HEK293 (cell line): ENCODE results near the gene CLP1.

Source experiments
- CTCF ChIA-PET: fragments of 350-600 bp; formaldehyde crosslinking; extraction: SDS; loops from one replicate; lab custom pipeline; 2021; ENCODE audit warnings: antibody characterized with exemption; lab: Yijun Ruan, JAX
- POLR2A ChIA-PET: fragments of 300-600 bp; formaldehyde crosslinking; extraction: SDS; loops from one replicate; lab custom pipeline; 2020; ENCODE audit warnings: antibody characterized with exemption, inconsistent platforms; lab: Yijun Ruan, JAX
- H3K27ac ChIP-seq: fragments of 200-500 bp; sonication (Bioruptor generic); 2 replicates; pipeline ENCODE4 v1.5.1; 2014; ENCODE audit warnings: low read depth, low read length, control low read depth, inconsistent platforms; ENCODE audit errors: extremely low read depth
- H3K36me3 ChIP-seq, 2 experiments: fragments of 200-500 bp in 1 of 2; sonication (Bioruptor generic) in 1 of 2; 1 replicate in 1 of 2; 2 replicates in 1 of 2; pipeline ENCODE4 v1.5.1; 2014 to 2017; ENCODE audit warnings: inconsistent platforms in 2 of 2, low read length in 2 of 2; ENCODE audit not compliant: control insufficient read depth in 2 of 2, insufficient read depth in 1 of 2
- H3K4me1 ChIP-seq: fragments of 200-500 bp; sonication (Bioruptor generic); 2 replicates; pipeline ENCODE4 v1.5.1; 2014; ENCODE audit warnings: mild to moderate bottlenecking, low read length, inconsistent platforms; ENCODE audit not compliant: control insufficient read depth, insufficient read depth
- H3K4me3 ChIP-seq: 2 replicates; pipeline ENCODE4 v1.5.1; 2011; ENCODE audit warnings: low read depth, mild to moderate bottlenecking, control low read depth, low read length, moderate library complexity
- H3K9me3 ChIP-seq: fragments of 200-500 bp; sonication (Bioruptor generic); 2 replicates; pipeline ENCODE4 v1.5.1; 2014; ENCODE audit warnings: low read depth, low read length, inconsistent platforms; ENCODE audit not compliant: control insufficient read depth, insufficient read depth
- BCL11B ChIP-seq: fragments of 450-650 bp; formaldehyde crosslinking; IDR thresholded peaks from 2 replicates; pipeline ENCODE4 v1.5.1; 2016; ENCODE audit warnings: low read depth, missing biosample characterization, missing genetic modification characterization
- IKZF3 ChIP-seq: fragments of 450-650 bp; IDR thresholded peaks from 2 replicates; pipeline ENCODE4 v1.5.0; 2018; ENCODE audit warnings: missing biosample characterization, mild to moderate bottlenecking, missing genetic modification characterization, moderate library complexity
- MEIS1 ChIP-seq: sonication (generic); formaldehyde crosslinking; IDR thresholded peaks from 2 replicates; pipeline ENCODE4 v1.8.1; 2022; ENCODE audit warnings: missing genetic modification reagents, mild to moderate bottlenecking, borderline replicate concordance
- OSR2 ChIP-seq: fragments of 450-650 bp; formaldehyde crosslinking; IDR thresholded peaks from 2 replicates; pipeline ENCODE4 v1.5.1; 2016; ENCODE audit warnings: missing biosample characterization, missing genetic modification characterization
- PRDM1 ChIP-seq: fragments of 450-650 bp; formaldehyde crosslinking; IDR thresholded peaks from 2 replicates; pipeline ENCODE4; 2016; ENCODE audit warnings: missing biosample characterization, missing genetic modification characterization
- PRDM6 ChIP-seq: fragments of 450-650 bp; formaldehyde crosslinking; IDR thresholded peaks from 2 replicates; pipeline ENCODE4 v1.5.1; 2017; ENCODE audit warnings: missing biosample characterization, missing genetic modification characterization
- ZNF214 ChIP-seq: fragments of 450-650 bp; formaldehyde crosslinking; IDR thresholded peaks from 2 replicates; pipeline ENCODE4 v1.5.1; 2017; ENCODE audit warnings: missing biosample characterization, mild to moderate bottlenecking, missing genetic modification characterization, borderline replicate concordance
- ZNF24 ChIP-seq: fragments of 450-650 bp; formaldehyde crosslinking; IDR thresholded peaks from 2 replicates; pipeline ENCODE4 v1.5.1; 2016; ENCODE audit warnings: missing biosample characterization, missing genetic modification characterization
- ZNF335 ChIP-seq: fragments of 450-650 bp; formaldehyde crosslinking; conservative IDR thresholded peaks from 2 replicates; pipeline ENCODE4 v1.5.1; 2016; ENCODE audit warnings: missing biosample characterization, missing genetic modification characterization
- ZNF341 ChIP-seq: fragments of 450-650 bp; formaldehyde crosslinking; IDR thresholded peaks from 2 replicates; pipeline ENCODE4; 2016; ENCODE audit warnings: low read depth, missing biosample characterization, missing genetic modification characterization
- ZNF37A ChIP-seq: fragments of 450-650 bp; IDR thresholded peaks from 2 replicates; pipeline ENCODE4 v1.5.1; 2018; ENCODE audit warnings: missing biosample characterization, missing genetic modification characterization
- ZNF518A ChIP-seq: fragments of 450-650 bp; formaldehyde crosslinking; conservative IDR thresholded peaks from 2 replicates; pipeline ENCODE4 v1.5.1; 2016; ENCODE audit warnings: low read depth, missing biosample characterization, missing genetic modification characterization
- ZNF629 ChIP-seq: fragments of 450-650 bp; formaldehyde crosslinking; IDR thresholded peaks from 2 replicates; pipeline ENCODE4 v1.5.1; 2017; ENCODE audit warnings: missing biosample characterization, missing genetic modification characterization
- ZNF654 ChIP-seq: fragments of 450-650 bp; formaldehyde crosslinking; IDR thresholded peaks from 2 replicates; pipeline ENCODE4 v1.5.1; 2016; ENCODE audit warnings: low read depth, missing biosample characterization, missing genetic modification characterization
- ZNF664 ChIP-seq: fragments of 450-650 bp; formaldehyde crosslinking; IDR thresholded peaks from 2 replicates; pipeline ENCODE4 v1.5.1; 2016; ENCODE audit warnings: missing biosample characterization, missing genetic modification characterization
- ZNF701 ChIP-seq: fragments of 450-650 bp; formaldehyde crosslinking; IDR thresholded peaks from 2 replicates; pipeline ENCODE4 v1.5.1; 2016; ENCODE audit warnings: missing biosample characterization, missing genetic modification characterization
- ZSCAN16 ChIP-seq: fragments of 450-650 bp; formaldehyde crosslinking; IDR thresholded peaks from 2 replicates; pipeline ENCODE4 v1.5.1; 2016; ENCODE audit warnings: missing biosample characterization, missing genetic modification characterization
- ZSCAN30 ChIP-seq: fragments of 450-650 bp; IDR thresholded peaks from 2 replicates; pipeline ENCODE4 v1.5.1; 2018; ENCODE audit warnings: missing biosample characterization, mild to moderate bottlenecking, missing genetic modification characterization, moderate library complexity
- TF ChIP-seq, protein P1 (sequence below): fragments of 450-650 bp; formaldehyde crosslinking; IDR thresholded peaks from 2 replicates; pipeline ENCODE4 v1.5.1; 2016; ENCODE audit warnings: missing biosample characterization, missing genetic modification characterization
- TF ChIP-seq, protein P2 (sequence below): fragments of 450-650 bp; formaldehyde crosslinking; IDR thresholded peaks from 2 replicates; pipeline ENCODE4 v1.5.1; 2016; ENCODE audit warnings: missing biosample characterization, missing genetic modification characterization

CLP1 gene

DNA sequence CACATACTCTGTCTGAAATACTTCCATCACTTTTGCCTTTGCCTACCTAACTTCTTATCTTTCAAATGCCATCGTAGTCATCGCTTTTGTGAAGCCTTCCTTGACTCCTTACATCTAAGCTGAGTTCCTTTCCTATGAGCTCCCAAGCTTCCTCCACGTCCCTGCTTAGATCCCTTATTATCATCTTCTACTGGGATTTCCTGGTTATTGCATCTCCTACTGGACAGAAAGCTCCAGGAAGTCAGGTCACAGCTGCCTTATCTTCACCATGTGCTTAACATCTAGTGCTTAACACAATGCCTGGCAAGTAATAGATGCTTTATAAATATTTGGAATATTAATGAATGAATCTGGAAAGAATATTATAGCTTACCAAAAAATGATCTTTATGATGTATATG is 13.8 kb upstream of the CLP1 start (continued):
- TF ChIP-seq BCL11B (tag by site-specific recombination) = no peak

- TF ChIP-seq ZSCAN30 (tag by site-specific recombination) (no peak), PRDM1 (tag by site-specific recombination) (0 out of 2 replicates have a peak, but pooled peaks have one; percentile 8), ZNF654 (peak; percentile 58), PRDM6 (tag by site-specific recombination) (0 out of 2 replicates have a peak, but pooled peaks have one; percentile 12), ZNF629 (peak; percentile 24; the same call in 1 of the 2 replicates), ZNF664 (tag by site-specific recombination) (no peak), ZNF335 (tag by site-specific recombination) (0 out of 2 replicates have a peak, but pooled peaks have one; percentile 23), ZNF341 (tag by site-specific recombination) (peak; percentile 82)
- TF ChIP-seq, protein P1, sequence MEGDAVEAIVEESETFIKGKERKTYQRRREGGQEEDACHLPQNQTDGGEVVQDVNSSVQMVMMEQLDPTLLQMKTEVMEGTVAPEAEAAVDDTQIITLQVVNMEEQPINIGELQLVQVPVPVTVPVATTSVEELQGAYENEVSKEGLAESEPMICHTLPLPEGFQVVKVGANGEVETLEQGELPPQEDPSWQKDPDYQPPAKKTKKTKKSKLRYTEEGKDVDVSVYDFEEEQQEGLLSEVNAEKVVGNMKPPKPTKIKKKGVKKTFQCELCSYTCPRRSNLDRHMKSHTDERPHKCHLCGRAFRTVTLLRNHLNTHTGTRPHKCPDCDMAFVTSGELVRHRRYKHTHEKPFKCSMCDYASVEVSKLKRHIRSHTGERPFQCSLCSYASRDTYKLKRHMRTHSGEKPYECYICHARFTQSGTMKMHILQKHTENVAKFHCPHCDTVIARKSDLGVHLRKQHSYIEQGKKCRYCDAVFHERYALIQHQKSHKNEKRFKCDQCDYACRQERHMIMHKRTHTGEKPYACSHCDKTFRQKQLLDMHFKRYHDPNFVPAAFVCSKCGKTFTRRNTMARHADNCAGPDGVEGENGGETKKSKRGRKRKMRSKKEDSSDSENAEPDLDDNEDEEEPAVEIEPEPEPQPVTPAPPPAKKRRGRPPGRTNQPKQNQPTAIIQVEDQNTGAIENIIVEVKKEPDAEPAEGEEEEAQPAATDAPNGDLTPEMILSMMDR = peak; percentile 40; the same call in 1 of the 2 replicates
- TF ChIP-seq, protein P2, sequence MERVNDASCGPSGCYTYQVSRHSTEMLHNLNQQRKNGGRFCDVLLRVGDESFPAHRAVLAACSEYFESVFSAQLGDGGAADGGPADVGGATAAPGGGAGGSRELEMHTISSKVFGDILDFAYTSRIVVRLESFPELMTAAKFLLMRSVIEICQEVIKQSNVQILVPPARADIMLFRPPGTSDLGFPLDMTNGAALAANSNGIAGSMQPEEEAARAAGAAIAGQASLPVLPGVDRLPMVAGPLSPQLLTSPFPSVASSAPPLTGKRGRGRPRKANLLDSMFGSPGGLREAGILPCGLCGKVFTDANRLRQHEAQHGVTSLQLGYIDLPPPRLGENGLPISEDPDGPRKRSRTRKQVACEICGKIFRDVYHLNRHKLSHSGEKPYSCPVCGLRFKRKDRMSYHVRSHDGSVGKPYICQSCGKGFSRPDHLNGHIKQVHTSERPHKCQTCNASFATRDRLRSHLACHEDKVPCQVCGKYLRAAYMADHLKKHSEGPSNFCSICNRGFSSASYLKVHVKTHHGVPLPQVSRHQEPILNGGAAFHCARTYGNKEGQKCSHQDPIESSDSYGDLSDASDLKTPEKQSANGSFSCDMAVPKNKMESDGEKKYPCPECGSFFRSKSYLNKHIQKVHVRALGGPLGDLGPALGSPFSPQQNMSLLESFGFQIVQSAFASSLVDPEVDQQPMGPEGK (tag by site-specific recombination) = peak; percentile 66
- no peaks in the 10 kb centered on the region for H3K36me3 ChIP-seq
- H3K4me3 ChIP-seq = no peak overlapping the region
- no peaks in the 10 kb centered on the region for H3K9me3 ChIP-seq
- H3K4me1 ChIP-seq = 0 out of 2 replicates have a peak, but pooled peaks cover 6% of the 10 kb centered on the region
- ChIA-PET CTCF (interaction anchor here (0.6 to 8.6 kb wide), 46 partner anchors 8 to 870 kb away, joined by 3 to 183 read pairs (median 4); partner anchors contain the start of genes CLP1, SERPING1, TIMM10 and UBE2L6), POLR2A (interaction anchor here (0.6 to 1.9 kb wide), 5 partner anchors 9 to 152 kb away, joined by 3 to 13 read pairs (median 3); partner anchors contain the start of genes SMTNL1, TIMM10 and UBE2L6)
- H3K27ac ChIP-seq = no peak overlapping the region
Measured at GRCh38 chr11:57644748-57645688, 12.5 kb upstream of the CLP1 start.

GRCh38 chr11:57645689-57646085 is 11.9 kb upstream of the CLP1 start:
- Histone ChIP-seq H3K4me3 (no peak overlapping the region), H3K36me3 (no peaks in the 10 kb centered on the region), H3K27ac (no peak overlapping the region), H3K4me1 (0 out of 2 replicates have a peak, but pooled peaks cover 6% of the 10 kb centered on the region), H3K9me3 (no peaks in the 10 kb centered on the region)
- ChIA-PET CTCF (interaction anchor here (0.5 to 8.6 kb wide), 11 partner anchors 11 to 300 kb away, joined by 3 to 183 read pairs (median 5); partner anchors contain the start of gene UBE2L6), POLR2A (interaction anchor here (0.5 to 1.2 kb wide), 2 partner anchors 36 to 153 kb away, joined by 3 read pairs; no protein-coding TSS in a partner anchor)
- TF ChIP-seq OSR2 (tag by site-specific recombination) (no peak), MEIS1 (CRISPR knock-in tag) (no peak), ZNF518A (tag by site-specific recombination) (no peak), ZNF701 (no peak), ZSCAN16 (tag by site-specific recombination) (no peak), ZNF24 (no peak), IKZF3 (tag by site-specific recombination) (no peak), ZNF214 (tag by site-specific recombination) (no peak), ZNF37A (tag by site-specific recombination) (no peak)
